HuH-7 (cell line): ENCODE results near the gene KCNT1.
"Not testable (repeated sequence)": the region's sequence is repeated elsewhere in the genome, so short reads cannot be mapped to it uniquely, and the experiment has no call there.

Source experiments
- DNase-seq: peaks from one replicate; pipeline ENCODE4 v3.0.0; 2011; ENCODE audit warnings: low spot score

The KCNT1 gene

DNA sequence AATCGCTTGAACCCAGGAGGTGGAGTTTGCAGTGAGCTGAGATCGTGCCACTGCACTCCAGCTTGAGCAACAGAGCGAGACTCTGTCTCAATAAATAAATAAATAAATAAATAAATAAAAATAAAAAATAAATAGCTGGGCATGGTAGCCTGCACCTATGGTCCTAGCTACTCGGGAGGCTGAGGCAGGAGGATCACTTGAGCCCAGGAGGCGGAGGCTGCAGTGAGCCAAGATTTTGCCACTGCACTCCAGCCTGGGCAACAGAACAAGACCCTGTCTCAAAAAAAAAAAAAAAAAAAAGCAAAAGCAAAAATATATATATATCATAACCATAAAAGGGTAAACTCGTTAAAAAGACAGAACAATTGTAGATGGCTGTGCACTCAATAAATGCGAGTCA lies 29.2 kb upstream of the KCNT1 start:
- DNase-seq: not testable (repeated sequence)

DNA sequence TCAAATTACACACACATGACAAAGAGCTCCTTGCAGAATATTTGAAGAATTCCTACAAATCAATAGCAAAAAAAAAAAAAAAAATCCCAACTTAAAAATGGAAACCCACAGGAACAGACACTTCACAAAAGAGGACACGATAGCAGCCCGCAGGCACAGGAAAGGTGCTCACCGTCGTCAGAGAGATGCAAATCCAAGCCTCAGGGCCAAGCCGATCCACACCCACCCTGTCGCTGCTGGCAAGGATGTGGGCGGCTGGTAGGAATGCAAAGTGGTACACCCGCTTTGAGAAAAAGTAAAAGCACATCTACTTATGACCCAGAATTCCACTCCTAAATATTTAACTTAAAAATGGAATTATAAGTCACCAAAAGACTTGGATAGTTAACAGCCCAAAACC lies 28.0 kb upstream of the KCNT1 start:
- DNase-seq: no peak

GRCh38 chr9:135674977-135675376 lies 27.0 kb upstream of the KCNT1 start:
- no peak for DNase-seq

DNA sequence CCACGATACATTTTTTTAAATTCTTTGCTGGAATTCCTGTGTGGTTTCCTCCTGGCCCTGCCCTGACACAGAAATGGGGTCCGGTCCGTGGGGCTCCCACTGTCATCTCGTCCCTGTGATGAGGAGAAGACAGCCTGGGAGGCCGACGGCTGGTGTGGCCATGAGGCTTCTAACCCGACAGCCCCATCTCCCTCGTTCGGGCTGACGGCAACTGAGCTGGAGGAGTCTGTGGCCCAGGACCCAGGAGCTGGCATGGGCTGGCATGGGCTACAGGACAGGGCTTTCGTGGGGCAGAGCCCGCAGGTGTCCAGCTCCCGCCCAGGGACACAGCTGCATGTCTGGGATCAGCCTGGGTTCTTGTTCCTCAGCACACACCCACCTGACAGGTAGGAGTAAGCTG lies 25.1 kb upstream of the KCNT1 start:
- no peak for DNase-seq

DNA sequence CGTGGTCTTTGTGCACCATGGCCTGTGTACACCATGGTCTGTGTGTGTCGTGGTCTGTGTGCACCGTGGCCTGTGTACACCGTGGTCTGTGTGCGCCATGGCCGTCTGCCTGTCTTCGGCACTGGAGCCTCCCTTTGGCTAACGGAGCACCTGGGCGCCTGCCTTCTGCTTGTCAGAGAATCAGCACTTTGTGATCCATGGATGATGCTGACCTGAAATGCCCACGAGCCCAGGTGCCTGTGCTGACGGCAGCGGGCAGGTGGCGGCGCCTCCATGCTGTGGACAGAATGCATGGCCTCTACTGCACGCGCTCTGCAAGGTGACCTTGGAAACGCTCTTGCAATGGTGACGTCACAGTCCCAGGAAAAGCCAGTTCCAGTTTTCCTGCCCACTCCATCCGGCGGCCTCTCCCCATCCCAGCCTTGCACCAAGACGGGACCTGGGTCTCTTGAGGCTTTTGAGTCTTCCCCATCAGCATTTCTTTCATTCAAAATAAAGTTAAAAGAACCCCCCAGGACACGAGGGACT lies 24.3 kb upstream of the KCNT1 start:
- no peak for DNase-seq

- DNase-seq: no peak
These were observed 23.6 kb upstream of the KCNT1 start for GRCh38 chr9:135678236-135679017.

DNA sequence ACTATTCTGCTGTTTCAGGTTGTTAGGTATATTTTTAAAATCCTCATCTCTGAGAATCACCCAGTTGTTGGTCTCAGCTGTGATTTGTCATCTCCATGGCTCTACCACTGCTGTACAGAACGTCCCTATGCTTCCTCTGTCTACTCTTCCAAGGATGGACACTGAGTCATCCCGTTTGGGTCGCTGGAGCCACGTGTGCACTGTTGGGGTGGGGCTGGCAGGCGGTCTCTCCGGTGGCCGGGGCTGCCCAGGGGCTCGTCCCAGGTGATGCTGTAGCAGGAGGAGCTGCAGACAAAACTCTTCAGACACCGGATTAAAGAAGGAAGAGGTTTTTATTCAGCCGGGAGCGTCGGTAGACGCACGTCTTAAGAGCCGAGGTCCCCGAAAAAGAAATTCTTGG lies 21.9 kb upstream of the KCNT1 start:
- DNase-seq: no peak

- DNase-seq: no peak
These were observed 20.8 kb upstream of the KCNT1 start for GRCh38 chr9:135681161-135681560.

GRCh38 chr9:135683401-135684034 lies 18.5 kb upstream of the KCNT1 start:
- DNase-seq: no peak

- no peak for DNase-seq
These were observed 17.3 kb upstream of the KCNT1 start for GRCh38 chr9:135684691-135685090.

GRCh38 chr9:135687216-135687615 lies 14.8 kb upstream of the KCNT1 start:
- no peak for DNase-seq

DNA sequence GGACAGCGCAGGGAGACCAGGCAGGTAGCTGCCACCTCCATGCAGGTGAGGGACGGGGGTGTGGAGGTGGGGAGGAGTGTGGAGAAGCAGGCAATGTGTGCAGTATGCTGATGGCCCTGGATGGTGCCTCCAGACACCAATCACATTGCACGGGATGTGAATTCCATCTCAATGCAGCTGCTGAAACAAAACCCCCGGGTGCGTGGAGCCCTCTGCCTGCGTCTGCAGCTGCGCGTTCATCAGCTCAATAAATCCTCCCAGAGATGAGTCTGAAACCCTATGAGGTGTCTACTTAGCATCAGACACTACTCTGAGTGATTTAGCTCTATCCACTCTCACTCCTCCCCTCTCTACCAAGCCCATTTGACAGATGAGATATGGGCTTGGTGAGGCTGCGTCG lies 13.0 kb upstream of the KCNT1 start:
- DNase-seq: no peak

GRCh38 chr9:135690836-135691570 lies 11.0 kb upstream of the KCNT1 start:
- no peak for DNase-seq

GRCh38 chr9:135692410-135692809 lies 9.6 kb upstream of the KCNT1 start:
- no peak for DNase-seq

DNA sequence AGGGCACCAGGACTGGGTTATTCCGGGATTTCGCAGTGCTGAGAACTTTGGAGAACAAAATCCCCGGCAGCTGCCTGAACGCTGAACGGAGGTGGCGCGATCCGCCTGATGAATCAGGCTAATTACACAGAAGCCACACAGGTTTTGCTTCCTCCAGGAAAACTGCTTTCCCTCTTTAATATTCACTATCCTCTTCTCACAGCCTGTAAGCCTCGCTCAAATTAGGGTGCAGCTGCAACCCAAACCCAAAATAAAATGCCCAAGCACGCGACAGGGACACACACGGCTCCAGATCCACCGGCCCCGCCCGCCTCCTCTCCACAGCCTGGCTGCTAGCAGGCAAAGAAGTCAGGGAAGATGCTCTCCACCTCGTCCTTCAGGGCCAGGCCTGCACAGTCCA lies 8.7 kb upstream of the KCNT1 start:
- DNase-seq: no peak

GRCh38 chr9:135693771-135694170 lies 8.2 kb upstream of the KCNT1 start:
- no peak for DNase-seq

- DNase-seq: no peak
These were observed 7.6 kb upstream of the KCNT1 start for GRCh38 chr9:135694414-135694813.

DNA sequence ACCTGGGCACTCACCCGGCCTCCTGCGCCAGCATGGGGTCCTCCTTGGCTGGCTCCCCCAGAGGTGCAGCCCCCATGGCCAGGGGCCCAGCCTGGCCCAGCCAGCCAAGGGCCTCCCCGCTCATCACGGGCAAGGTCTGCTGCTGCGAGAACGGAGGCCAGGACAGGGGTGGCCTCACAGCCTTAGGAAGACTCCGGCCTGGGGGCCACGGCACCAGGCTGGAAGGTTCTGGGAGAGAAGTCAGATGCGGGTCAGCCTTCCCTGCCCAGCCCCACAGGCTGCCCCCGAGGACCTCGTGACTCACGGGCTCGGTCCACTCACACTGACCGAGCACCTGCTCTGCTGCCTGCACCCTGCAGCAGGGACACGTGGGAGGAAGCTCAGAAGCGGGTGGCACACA lies 6.9 kb upstream of the KCNT1 start:
- DNase-seq: no peak

DNA sequence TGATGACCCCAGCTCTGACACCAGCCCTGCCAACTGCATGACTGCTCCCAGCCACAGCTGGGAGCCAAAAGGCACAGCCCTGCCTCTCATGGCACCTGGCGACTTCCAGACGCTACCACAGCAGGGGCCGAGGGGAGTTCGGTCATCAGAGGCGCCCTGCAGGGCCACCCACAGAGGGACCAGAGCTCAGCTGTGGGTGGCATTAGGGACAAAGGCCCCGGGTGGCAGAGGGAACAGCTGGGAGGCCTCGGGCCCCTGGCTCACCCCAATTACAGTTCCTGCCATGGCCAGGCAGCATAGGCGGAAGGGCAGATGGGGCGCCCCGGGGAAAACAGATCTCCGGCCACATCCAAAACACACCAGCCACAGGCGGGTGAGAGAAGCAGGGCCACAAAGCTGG lies 6.3 kb upstream of the KCNT1 start:
- DNase-seq: no peak

DNA sequence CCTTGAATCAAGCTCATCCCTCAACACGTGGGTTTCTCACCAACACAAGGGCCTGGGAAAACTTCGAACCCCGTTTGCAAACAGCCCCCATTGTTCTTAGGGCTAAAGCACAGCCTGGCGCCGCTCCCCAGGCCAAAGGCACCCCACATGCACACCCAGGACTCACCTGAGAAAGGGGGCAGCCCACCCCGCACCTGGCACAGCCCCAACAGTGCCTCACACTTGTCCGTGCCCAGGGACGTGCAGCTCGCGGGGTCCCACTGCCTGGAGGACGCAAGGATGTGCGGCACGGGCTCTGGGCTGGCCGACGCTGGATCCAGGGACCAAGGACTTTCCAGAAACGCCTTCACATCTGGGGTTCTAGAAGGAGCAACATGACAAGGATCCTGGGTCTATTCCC lies 5.5 kb upstream of the KCNT1 start:
- no peak for DNase-seq

- DNase-seq: no peak
These were observed 4.8 kb upstream of the KCNT1 start for GRCh38 chr9:135697226-135697625.

DNA sequence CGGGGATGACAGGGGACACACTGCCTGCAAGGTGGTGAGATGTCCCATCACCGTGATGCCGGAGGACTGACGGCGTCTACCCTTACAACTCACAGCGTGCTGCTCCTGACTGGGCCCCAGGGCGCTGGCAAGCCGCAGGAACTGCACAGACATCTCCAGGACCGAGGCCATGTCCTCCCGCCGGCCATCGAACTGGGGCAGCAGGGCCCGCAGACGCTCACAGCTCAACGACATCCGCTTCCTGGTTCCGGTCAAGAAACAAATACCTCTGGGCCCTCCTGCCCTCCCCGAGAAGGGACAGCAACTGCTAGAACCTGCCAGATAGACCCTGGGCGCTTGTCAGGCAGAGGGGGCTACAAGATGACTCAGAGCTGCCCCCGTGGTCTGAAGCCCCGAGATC lies 3.7 kb upstream of the KCNT1 start:
- no peak for DNase-seq

- DNase-seq: no peak
These were observed 3.2 kb upstream of the KCNT1 start for GRCh38 chr9:135698767-135699166.
